IMR-90 (cell line): ENCODE measurements around the gene CAMK4. TPM values are rescaled to one million over a fixed set of nuclear protein-coding genes. Genes with fewer than 3 reads are reported as not detected.

Experiments
- ATAC-seq: fragments of 200-7000 bp; cut with Tn5 transposase; 2 replicates; pipeline ENCODE4 v1.9.1; 2020; ENCODE audit warnings: low read depth, mild to moderate bottlenecking, moderate library complexity
- BruUV-seq: library from RNA; stranded (reverse); fragments of 400-500 nt; replicated peaks from 2 replicates; lab custom pipeline; 2021; lab: Mats Ljungman, UMichigan
- CTCF ChIA-PET: fragments of 300-600 bp; formaldehyde crosslinking; extraction: SDS; loops from one replicate; lab custom pipeline; 2021; ENCODE audit warnings: antibody characterized with exemption; lab: Yijun Ruan, JAX
- POLR2A ChIA-PET: fragments of 300-600 bp; sonication (Branson Sonifier 250); formaldehyde crosslinking; loops from one replicate; lab custom pipeline; 2022; ENCODE audit warnings: antibody characterized with exemption; ENCODE audit not compliant: unreplicated experiment; lab: Charles Lee
- DNase-seq: peaks from one replicate; pipeline ENCODE4 v3.0.0; 2013
- H2AFZ ChIP-seq: replicated peaks from 2 replicates; pipeline ENCODE3; 2013; ENCODE audit warnings: low read length, mild to moderate bottlenecking; ENCODE audit not compliant: poor library complexity
- H2AK5ac ChIP-seq: 2 replicates; pipeline ENCODE4 v1.6.1; 2013; ENCODE audit warnings: low read depth, low read length, inconsistent platforms
- H2AK9ac ChIP-seq: replicated peaks from 2 replicates; pipeline ENCODE3; 2013; ENCODE audit warnings: mild to moderate bottlenecking, low read depth, low read length, moderate library complexity; ENCODE audit not compliant: poor library complexity
- H2BK120ac ChIP-seq: 2 replicates; pipeline ENCODE4 v1.6.1; 2013; ENCODE audit warnings: low read depth, low read length, inconsistent platforms
- H2BK15ac ChIP-seq: 3 replicates; pipeline ENCODE4 v1.6.1; 2013; ENCODE audit warnings: low read depth, low read length, inconsistent platforms
- H2BK20ac ChIP-seq: 2 replicates; pipeline ENCODE4 v1.6.1; 2013; ENCODE audit warnings: low read depth, mild to moderate bottlenecking, inconsistent platforms, low read length, moderate library complexity
- H2BK5ac ChIP-seq: 2 replicates; pipeline ENCODE4 v1.6.1; 2013; ENCODE audit warnings: mild to moderate bottlenecking, low read depth, low read length, inconsistent platforms; ENCODE audit not compliant: poor library complexity, severe bottlenecking
- H3K14ac ChIP-seq: replicated peaks from 2 replicates; pipeline ENCODE4 v1.6.1; 2013; ENCODE audit warnings: low read depth, low read length, inconsistent platforms
- H3K18ac ChIP-seq: 2 replicates; pipeline ENCODE4 v1.6.1; 2013; ENCODE audit warnings: low read depth, low read length, control low read depth
- H3K23ac ChIP-seq: 2 replicates; pipeline ENCODE4 v1.6.1; 2013; ENCODE audit warnings: low read depth, low read length, inconsistent platforms
- H3K27ac ChIP-seq: 2 replicates; pipeline ENCODE4 v1.5.1; 2013; ENCODE audit warnings: mild to moderate bottlenecking, control low read depth, low read length; ENCODE audit not compliant: insufficient read depth
- H3K27me3 ChIP-seq: 2 replicates; pipeline ENCODE4 v1.6.1; 2013; ENCODE audit warnings: low read length; ENCODE audit not compliant: control insufficient read depth, insufficient read depth
- H3K36me3 ChIP-seq: 2 replicates; pipeline ENCODE4 v1.6.1; 2013; ENCODE audit warnings: low read length, mixed read lengths; ENCODE audit not compliant: control insufficient read depth, insufficient read depth
- H3K4ac ChIP-seq: 2 replicates; pipeline ENCODE4 v1.6.1; 2013; ENCODE audit warnings: low read depth, low read length, inconsistent platforms
- H3K4me1 ChIP-seq: 2 replicates; pipeline ENCODE4 v1.6.1; 2013; ENCODE audit warnings: low read length, mixed read lengths; ENCODE audit not compliant: control insufficient read depth, insufficient read depth
- H3K4me2 ChIP-seq: 2 replicates; pipeline ENCODE4 v1.6.1; 2013; ENCODE audit warnings: low read depth, mild to moderate bottlenecking, control low read depth, low read length, moderate library complexity
- H3K4me3 ChIP-seq: 2 replicates; pipeline ENCODE4 v1.5.1; 2013; ENCODE audit warnings: low read depth, mild to moderate bottlenecking, control low read depth, low read length, moderate library complexity; ENCODE audit not compliant: insufficient read depth
- H3K56ac ChIP-seq: 2 replicates; pipeline ENCODE4 v1.6.1; 2013; ENCODE audit warnings: low read length, inconsistent platforms; ENCODE audit not compliant: insufficient read depth; ENCODE audit errors: extremely low read depth
- H3K79me1 ChIP-seq, 2 experiments: 2 replicates each; pipeline ENCODE4 v1.6.1; 2013; ENCODE audit warnings: low read length in 2 of 2, inconsistent platforms in 1 of 2, low read depth in 1 of 2
- H3K9ac ChIP-seq: 2 replicates; pipeline ENCODE4 v1.6.1; 2013; ENCODE audit warnings: low read depth, low read length, control low read depth
- H3K9me1 ChIP-seq: 2 replicates; pipeline ENCODE4 v1.6.1; 2013; ENCODE audit warnings: low read length, inconsistent platforms; ENCODE audit not compliant: insufficient read depth
- H3K9me3 ChIP-seq: 2 replicates; pipeline ENCODE4 v1.6.1; 2013; ENCODE audit warnings: low read length; ENCODE audit not compliant: control insufficient read depth, insufficient read depth
- H4K20me1 ChIP-seq: 2 replicates; pipeline ENCODE4 v1.6.1; 2013; ENCODE audit warnings: low read length, inconsistent platforms; ENCODE audit not compliant: insufficient read depth
- H4K5ac ChIP-seq: 2 replicates; pipeline ENCODE4 v1.6.1; 2013; ENCODE audit warnings: mild to moderate bottlenecking, low read depth, low read length, control low read depth
- H4K8ac ChIP-seq, 2 experiments: 2 replicates each; pipeline ENCODE4 v1.6.1; 2013; ENCODE audit warnings: low read depth in 2 of 2, low read length in 2 of 2, control low read depth in 1 of 2, inconsistent platforms in 1 of 2
- H4K91ac ChIP-seq: 2 replicates; pipeline ENCODE4 v1.6.1; 2013; ENCODE audit warnings: low read depth, low read length, inconsistent platforms; ENCODE audit not compliant: insufficient read depth
- CEBPB ChIP-seq: IDR thresholded peaks from 2 replicates; pipeline ENCODE4 v1.6.1; 2012; ENCODE audit warnings: low read depth, low read length, improper control_type of control experiment
- FOS ChIP-seq: fragments of 150-350 bp; IDR thresholded peaks from 2 replicates; pipeline ENCODE4 v1.6.1; 2016; ENCODE audit warnings: low read depth, low read length
- MAFK ChIP-seq: IDR thresholded peaks from 2 replicates; pipeline ENCODE4 v1.6.1; 2012; ENCODE audit warnings: low read depth, low read length, improper control_type of control experiment
- MAZ ChIP-seq: IDR thresholded peaks from 2 replicates; pipeline ENCODE4 v1.6.1; 2012; ENCODE audit warnings: low read depth, mild to moderate bottlenecking, low read length, improper control_type of control experiment, moderate library complexity, borderline replicate concordance
- NFE2L2 ChIP-seq: fragments of 150-350 bp; IDR thresholded peaks from 2 replicates; pipeline ENCODE4 v1.6.1; 2016; ENCODE audit warnings: low read depth, mild to moderate bottlenecking, low read length
- POLR2A ChIP-seq: IDR thresholded peaks from 2 replicates; pipeline ENCODE4 v1.6.1; 2012; ENCODE audit warnings: mild to moderate bottlenecking, low read depth, low read length
- RAD21 ChIP-seq: IDR thresholded peaks from 2 replicates; pipeline ENCODE4 v1.6.1; 2012; ENCODE audit warnings: low read length, improper control_type of control experiment
- RFX5 ChIP-seq: IDR thresholded peaks from 2 replicates; pipeline ENCODE4 v1.8.0; 2012; ENCODE audit warnings: low read depth, mild to moderate bottlenecking, low read length, moderate library complexity
- SMC3 ChIP-seq: fragments of 150-350 bp; IDR thresholded peaks from 2 replicates; pipeline ENCODE4 v1.6.1; 2016; ENCODE audit warnings: low read depth, mild to moderate bottlenecking, antibody characterized with exemption, low read length, moderate library complexity
- WGBS, 2 experiments: methylation state at CpG; one replicate each; pipeline versions ENCODE4 v1.1.5 to v1.1.7; 2013; ENCODE audit warnings: missing lambda C conversion rate in 2 of 2; ENCODE audit not compliant: insufficient read length in 1 of 2; ENCODE audit errors: extremely low coverage in 2 of 2; 5-methylcytosine and 5-hydroxymethylcytosine counted together
- dilution Hi-C: fragments of 300-500 bp; cut with HindIII; formaldehyde crosslinking; loops from one replicate; pipeline ENCODE4 v1.14.3; 2018; ENCODE audit warnings: low sequenced_read_pairs; ENCODE audit not compliant: unreplicated experiment
- in situ Hi-C: fragments of 300-500 bp; cut with MboI; formaldehyde crosslinking; loops from 3 replicates; pipeline ENCODE4 v1.14.3; 2019; ENCODE audit warnings: low sequenced_read_pairs, inconsistent platforms, mixed read lengths
- intact Hi-C: fragments of 100-400 bp; cut with micrococcal nuclease; formaldehyde crosslinking; loops from 2 replicates; pipeline ENCODE4 v1.10.0; 2022
- polyA plus RNA-seq, 3 experiments: library from polyadenylated mRNA; depleted of rRNA; stranded (reverse); fragments of >200 nt; gene quantifications; 2 replicates each; pipeline ENCODE4 v1.2.3, GENCODE V29; 2012; ENCODE audit warnings: low replicate concordance in 1 of 3
- total RNA-seq: library from RNA; depleted of rRNA; stranded (reverse); fragments of >200 nt; gene quantifications from 2 replicates; pipeline ENCODE4 v1.2.3, GENCODE V29; 2012
- TF ChIP-seq, protein P1 (sequence below): conservative IDR thresholded peaks from 2 replicates; pipeline ENCODE4 v1.5.1; 2012; ENCODE audit warnings: mild to moderate bottlenecking, low read depth, low read length, improper control_type of control experiment
- TF ChIP-seq, protein P2 (sequence below): fragments of 150-350 bp; IDR thresholded peaks from 2 replicates; pipeline ENCODE4 v1.6.1; 2017; ENCODE audit warnings: mild to moderate bottlenecking, antibody characterized with exemption, low read length, low read depth
- TF ChIP-seq, protein P3 (sequence below): fragments of 150-350 bp; IDR thresholded peaks from 2 replicates; pipeline ENCODE4 v1.6.1; 2016; ENCODE audit warnings: low read depth, mild to moderate bottlenecking, low read length, moderate library complexity, borderline replicate concordance

Gene CAMK4
- total and polyA plus RNA-seq, 2 of the 4 experiments (the other 2 are of a cell fraction) = 3.7 to 4.8 TPM

DNA sequence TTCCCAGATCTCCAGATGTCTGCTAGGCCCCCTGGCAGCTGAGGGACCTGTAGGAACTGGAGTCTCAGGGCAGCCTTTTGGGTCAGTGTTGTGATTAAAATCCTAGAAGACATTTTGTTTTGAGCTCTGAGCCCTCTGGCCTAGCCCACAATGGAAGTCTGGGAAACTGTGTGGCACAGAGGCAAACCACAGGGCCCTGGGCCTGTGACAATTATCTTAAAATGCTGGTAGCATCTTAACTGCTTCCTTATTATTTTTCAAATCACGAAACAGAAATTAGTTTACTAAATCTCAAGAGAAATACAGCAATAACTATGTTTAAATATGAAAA is 162.6 kb downstream of the CAMK4 start:
- H3K4me1 ChIP-seq = no peaks in the 10 kb centered on the region; the same call in 1 of the 2 replicates
- no peak overlapping the region for H2AK5ac ChIP-seq
- dilution Hi-C loops (no loop called here), in situ Hi-C loops (no loop called here), intact Hi-C loops (no loop called here)
- CTCF ChIA-PET = no interaction called here
- no TSS peak for BruUV-seq
- no peaks in the 10 kb centered on the region for H3K9me3 ChIP-seq
- no peak for TF ChIP-seq POLR2A
- TF ChIP-seq FOS = no peak
- TF ChIP-seq, protein P1, sequence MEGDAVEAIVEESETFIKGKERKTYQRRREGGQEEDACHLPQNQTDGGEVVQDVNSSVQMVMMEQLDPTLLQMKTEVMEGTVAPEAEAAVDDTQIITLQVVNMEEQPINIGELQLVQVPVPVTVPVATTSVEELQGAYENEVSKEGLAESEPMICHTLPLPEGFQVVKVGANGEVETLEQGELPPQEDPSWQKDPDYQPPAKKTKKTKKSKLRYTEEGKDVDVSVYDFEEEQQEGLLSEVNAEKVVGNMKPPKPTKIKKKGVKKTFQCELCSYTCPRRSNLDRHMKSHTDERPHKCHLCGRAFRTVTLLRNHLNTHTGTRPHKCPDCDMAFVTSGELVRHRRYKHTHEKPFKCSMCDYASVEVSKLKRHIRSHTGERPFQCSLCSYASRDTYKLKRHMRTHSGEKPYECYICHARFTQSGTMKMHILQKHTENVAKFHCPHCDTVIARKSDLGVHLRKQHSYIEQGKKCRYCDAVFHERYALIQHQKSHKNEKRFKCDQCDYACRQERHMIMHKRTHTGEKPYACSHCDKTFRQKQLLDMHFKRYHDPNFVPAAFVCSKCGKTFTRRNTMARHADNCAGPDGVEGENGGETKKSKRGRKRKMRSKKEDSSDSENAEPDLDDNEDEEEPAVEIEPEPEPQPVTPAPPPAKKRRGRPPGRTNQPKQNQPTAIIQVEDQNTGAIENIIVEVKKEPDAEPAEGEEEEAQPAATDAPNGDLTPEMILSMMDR = no peak
- TF ChIP-seq, protein P2, sequence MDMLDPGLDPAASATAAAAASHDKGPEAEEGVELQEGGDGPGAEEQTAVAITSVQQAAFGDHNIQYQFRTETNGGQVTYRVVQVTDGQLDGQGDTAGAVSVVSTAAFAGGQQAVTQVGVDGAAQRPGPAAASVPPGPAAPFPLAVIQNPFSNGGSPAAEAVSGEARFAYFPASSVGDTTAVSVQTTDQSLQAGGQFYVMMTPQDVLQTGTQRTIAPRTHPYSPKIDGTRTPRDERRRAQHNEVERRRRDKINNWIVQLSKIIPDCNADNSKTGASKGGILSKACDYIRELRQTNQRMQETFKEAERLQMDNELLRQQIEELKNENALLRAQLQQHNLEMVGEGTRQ = no peak
- TF ChIP-seq RFX5 = no peak
- TF ChIP-seq SMC3 = no peak
- TF ChIP-seq, protein P3, sequence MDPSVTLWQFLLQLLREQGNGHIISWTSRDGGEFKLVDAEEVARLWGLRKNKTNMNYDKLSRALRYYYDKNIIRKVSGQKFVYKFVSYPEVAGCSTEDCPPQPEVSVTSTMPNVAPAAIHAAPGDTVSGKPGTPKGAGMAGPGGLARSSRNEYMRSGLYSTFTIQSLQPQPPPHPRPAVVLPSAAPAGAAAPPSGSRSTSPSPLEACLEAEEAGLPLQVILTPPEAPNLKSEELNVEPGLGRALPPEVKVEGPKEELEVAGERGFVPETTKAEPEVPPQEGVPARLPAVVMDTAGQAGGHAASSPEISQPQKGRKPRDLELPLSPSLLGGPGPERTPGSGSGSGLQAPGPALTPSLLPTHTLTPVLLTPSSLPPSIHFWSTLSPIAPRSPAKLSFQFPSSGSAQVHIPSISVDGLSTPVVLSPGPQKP = no peak
- TF ChIP-seq RAD21 = no peak
- TF ChIP-seq MAFK = no peak
- no peak for TF ChIP-seq CEBPB
- no peak for TF ChIP-seq NFE2L2
- no peak for TF ChIP-seq MAZ
- no peaks in the 10 kb centered on the region for H3K79me1 ChIP-seq
- no peak overlapping the region for H2BK15ac ChIP-seq
- no peak overlapping the region for H2AFZ ChIP-seq
- H3K23ac ChIP-seq = no peak overlapping the region
- no peak overlapping the region for H2BK120ac ChIP-seq
- H2BK20ac ChIP-seq = no peak overlapping the region
- H3K4me2 ChIP-seq = no peak overlapping the region
- H3K9ac ChIP-seq = no peak overlapping the region
- no peak overlapping the region for H3K4ac ChIP-seq
- no peaks in the 10 kb centered on the region for H3K27me3 ChIP-seq
- H4K8ac ChIP-seq = no peak overlapping the region
- DNase-seq = no peak
- POLR2A ChIA-PET = no interaction called here
- WGBS, 2 experiments = no CpG with 5 or more reads among the region's 1 CpG
- no peak overlapping the region for H2AK9ac ChIP-seq
- no peak overlapping the region for H4K91ac ChIP-seq
- H3K27ac ChIP-seq = no peak overlapping the region
- no peak overlapping the region for H3K18ac ChIP-seq
- H4K20me1 ChIP-seq = no peaks in the 10 kb centered on the region
- H3K36me3 ChIP-seq = no peaks in the 10 kb centered on the region
- ATAC-seq = no peak
- H3K9me1 ChIP-seq = 0 out of 2 replicates have a peak, but pooled peaks cover 2% of the 10 kb centered on the region
- H3K14ac ChIP-seq = no peak overlapping the region
- no peak overlapping the region for H3K56ac ChIP-seq
- no peak overlapping the region for H4K5ac ChIP-seq
- H2BK5ac ChIP-seq = no peak overlapping the region
- H3K4me3 ChIP-seq = no peak overlapping the region
